Measurements from ENCODE around the gene CASP1.

CASP1 gene

GRCh38 chr11:104984808-104985207, 50.1 kb downstream of the CASP1 start:
- DNase-seq (ENCODE audit: low read depth in 2 of 2) = no peak

- no peak for DNase-seq (ENCODE audit: low read depth in 2 of 2)
Measured at GRCh38 chr11:104979839-104980238, 55.1 kb downstream of the CASP1 start.
